Erythroblast (primary cell): ENCODE results near the gene CCDC158.

ENCODE experiments used
- DNase-seq, 2 experiments: peaks; one replicate each; lab custom pipeline; 2025; lab: John Stamatoyannopoulos, UW
- GATA1 ChIP-seq: IDR thresholded peaks from 2 replicates; pipeline ENCODE4 v1.6.1; 2011; ENCODE audit warnings: low read depth, mild to moderate bottlenecking, control low read depth, low read length, moderate library complexity
- POLR2A ChIP-seq: IDR thresholded peaks from 2 replicates; pipeline ENCODE4 v1.6.1; 2011; ENCODE audit warnings: mild to moderate bottlenecking, low read length

Gene CCDC158

DNA sequence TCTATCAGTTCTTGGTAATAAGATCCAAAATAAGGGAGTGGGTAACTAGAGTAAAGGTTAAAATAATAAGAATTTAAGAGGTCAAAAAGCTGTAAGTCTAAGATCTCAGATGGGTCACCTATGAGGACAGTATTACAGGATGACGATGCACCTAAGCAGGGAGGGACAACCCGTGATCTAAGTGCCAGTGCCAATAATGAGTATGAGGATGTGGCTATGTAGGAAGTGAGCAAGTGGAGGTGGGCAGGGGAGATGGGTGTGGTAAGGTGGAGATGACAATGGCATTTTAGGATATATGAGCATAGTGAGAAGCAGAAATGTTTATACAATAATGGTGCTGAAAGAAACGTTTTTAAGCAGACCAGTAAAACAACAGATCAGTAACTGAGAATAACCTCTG is 19.3 kb downstream of the CCDC158 start:
- TF ChIP-seq POLR2A (no peak), GATA1 (no peak)
- DNase-seq: no peak

DNA sequence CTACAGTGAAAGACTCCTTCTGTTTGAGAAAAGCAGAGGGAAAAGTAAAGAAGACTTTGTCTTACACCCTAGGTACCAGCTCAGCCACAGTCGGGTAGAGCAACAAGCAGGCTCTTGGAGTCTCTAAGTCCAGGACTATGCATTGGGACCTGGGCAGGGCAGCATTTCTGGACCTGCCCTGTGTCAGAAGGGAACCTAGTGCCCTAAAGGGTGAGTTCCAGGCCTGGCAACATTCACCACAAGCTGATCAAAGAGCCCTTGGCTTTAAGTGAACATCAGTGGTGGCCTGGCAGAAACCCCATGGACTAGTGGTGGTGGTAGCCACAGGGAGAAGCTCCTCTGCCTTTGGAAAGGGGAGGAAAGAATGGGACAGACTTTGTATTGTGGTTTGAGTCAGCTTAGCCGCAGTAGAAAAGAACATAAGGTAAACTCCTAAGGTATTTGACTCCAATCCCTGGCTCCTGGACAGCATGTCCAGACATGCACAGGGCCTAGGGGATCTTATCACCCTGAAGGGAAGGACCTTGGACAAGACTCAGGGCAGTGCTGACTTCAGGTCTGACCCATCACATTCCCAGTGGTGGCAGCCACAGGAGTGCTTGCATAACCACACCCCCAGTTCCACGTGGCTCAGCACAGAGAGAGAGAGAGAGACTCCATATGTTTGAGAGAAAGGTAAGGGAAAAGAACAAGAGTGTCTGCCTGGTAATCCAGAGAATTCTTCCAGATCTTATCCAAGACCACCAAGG is 32.6 kb downstream of the CCDC158 start:
- no peak for DNase-seq
- TF ChIP-seq GATA1 (no peak), POLR2A (no peak)

DNA sequence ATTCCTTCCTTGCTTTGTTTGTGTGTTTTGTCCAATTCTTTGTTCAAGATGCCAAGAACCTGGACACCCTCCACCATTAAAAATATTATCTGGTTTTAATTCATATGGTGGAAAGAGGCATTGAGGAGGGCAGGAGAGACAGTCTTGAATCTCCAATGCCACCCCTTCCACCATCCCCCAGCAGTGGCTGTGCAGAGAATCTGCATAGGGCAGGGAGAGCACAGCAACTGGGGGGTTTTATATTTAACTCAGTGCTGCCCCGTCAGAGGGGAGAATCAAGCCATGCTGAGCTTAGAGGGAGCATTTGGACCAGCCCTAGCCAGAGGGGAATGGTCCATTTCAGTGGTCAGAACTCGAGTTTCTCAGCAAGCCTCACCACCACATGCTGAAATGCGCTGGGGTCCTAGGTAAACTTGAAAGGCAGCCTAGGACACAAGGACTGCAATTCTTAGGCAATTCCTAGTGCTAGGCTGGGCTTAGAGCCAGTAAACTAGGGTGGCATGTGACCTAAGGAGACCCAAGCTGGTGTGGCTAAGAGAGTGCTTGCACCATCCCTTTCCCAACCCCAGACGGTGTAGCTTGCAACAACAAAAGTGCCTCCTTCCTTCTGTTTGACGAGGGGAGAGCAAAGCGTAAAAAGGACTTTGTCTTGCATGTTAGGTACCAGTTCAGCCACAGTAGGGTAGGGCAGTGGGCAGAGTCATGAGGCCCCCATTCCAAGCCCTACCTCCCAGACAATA is 34.2 kb downstream of the CCDC158 start:
- TF ChIP-seq GATA1: no peak
- TF ChIP-seq POLR2A: no peak
- DNase-seq: no peak

DNA sequence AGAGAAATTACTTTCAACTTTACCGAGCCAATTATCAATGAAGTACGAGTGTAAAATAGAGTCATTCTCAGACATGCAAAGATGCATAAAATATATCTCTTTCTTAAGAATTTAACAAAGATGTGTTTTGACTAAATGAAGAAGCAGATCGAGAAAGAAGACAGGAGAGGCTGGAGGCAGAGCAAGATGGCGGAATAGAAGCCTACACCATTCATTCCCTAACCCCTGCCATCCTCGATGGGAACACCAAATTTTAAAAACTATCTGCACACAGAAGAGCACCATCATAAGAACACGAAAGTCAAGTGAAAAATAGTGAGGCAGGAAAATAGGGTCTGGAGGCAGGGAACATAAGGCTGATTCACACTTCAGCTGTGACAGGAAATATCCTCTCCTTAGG is 35.0 kb downstream of the CCDC158 start:
- TF ChIP-seq POLR2A (no peak), GATA1 (no peak)
- DNase-seq: no peak

DNA sequence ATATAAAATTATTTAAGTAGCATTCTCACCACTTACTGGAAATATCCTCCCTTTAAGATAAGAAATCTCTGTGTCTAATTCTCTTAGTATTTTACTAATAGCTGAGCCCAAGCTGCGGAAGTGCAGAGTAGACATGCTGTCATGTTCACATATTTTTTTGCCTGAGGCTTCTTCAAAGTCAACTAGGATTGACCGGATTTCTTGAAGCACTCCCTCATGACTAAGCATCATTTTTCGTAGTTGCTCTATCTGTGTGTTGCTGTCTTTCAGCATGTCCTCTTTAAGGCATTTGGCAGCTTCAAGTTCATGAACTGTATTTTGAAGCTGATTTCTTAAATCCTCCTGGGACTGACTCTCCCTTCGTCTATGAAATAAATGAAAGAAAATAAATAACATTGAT is 36.9 kb downstream of the CCDC158 start:
- no peak for DNase-seq
- TF ChIP-seq POLR2A (no peak), GATA1 (no peak)

DNA sequence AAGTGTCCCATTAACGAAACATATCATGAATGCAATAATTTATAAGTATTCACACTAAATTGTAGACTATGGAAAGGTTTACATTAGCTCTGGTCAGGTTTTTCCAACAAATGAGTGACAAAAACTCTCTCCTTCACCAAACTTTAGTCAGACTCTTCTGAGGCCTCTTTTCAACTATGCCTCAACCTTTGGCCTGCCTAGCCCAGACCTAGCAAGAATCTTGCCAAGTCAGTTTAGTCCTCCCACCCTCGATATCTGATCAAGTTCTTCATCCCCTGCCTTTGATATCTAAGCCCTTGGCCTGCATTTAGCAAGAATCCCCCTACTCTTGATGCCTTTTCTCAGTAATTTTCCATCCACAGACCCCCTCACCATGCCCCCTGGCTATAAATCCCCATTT is 37.9 kb downstream of the CCDC158 start:
- TF ChIP-seq POLR2A (no peak), GATA1 (no peak)
- DNase-seq: no peak

DNA sequence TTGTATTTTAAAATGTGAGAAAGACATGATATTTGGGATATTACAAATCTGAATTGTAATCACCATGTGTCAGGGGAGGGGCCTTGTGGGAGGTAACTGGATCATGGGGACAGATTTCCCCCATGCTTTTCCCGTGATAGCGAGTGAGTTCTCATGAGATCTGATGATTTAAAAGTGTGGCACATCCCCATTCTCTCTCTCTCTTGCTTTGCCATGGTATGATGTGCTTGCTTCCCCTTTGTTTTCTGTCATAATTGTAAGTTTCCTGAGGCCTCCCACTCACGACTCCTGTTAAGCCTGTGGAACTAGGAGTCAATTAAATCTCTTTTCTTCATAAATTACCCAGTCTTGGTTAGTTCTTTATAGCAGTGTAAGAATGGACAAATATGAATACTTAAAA is 39.0 kb downstream of the CCDC158 start:
- no peak for DNase-seq
- TF ChIP-seq POLR2A (no peak), GATA1 (no peak)

DNA sequence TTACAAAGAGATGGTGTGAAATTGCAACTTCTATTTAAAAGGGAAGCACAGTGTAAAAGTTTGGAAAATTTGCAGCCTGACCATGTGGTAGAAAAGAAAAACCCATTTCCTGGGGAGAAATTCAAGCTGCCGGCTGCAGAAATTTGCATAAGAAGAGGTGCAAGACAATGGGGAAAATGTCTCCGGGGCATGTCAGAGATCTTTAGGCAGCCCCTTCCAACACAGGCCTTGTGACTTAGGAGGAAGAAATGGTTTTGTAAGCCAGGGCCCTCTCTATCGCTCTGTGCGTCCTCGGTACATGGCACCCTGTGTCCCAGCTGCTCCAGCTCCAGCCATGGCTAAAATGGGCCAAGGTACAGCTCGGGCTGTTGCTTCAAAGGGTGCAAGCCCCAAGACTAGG is 40.4 kb downstream of the CCDC158 start:
- DNase-seq: no peak
- TF ChIP-seq POLR2A: no peak
- TF ChIP-seq GATA1: no peak

DNA sequence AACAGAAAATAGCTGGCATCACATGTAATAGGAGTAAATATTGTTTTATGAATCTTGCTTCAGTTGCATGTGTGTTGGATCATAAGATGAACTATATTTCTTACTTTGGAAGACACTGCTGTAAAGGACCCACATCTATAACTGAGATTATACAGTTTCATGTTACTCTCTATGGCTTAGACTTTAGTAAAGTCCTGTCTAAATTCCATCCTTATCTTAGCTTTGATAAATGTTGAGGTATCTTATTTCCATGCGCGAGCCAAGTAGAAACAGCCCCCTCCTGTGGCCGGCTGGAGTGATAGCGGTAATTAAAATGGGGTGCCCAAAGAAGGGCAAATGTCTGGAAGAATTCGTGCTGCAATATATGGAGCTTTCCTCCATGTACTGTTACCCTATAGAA is 43.0 kb downstream of the CCDC158 start:
- TF ChIP-seq GATA1: no peak
- no peak for TF ChIP-seq POLR2A
- DNase-seq: peak; percentile 47 to 58

DNA sequence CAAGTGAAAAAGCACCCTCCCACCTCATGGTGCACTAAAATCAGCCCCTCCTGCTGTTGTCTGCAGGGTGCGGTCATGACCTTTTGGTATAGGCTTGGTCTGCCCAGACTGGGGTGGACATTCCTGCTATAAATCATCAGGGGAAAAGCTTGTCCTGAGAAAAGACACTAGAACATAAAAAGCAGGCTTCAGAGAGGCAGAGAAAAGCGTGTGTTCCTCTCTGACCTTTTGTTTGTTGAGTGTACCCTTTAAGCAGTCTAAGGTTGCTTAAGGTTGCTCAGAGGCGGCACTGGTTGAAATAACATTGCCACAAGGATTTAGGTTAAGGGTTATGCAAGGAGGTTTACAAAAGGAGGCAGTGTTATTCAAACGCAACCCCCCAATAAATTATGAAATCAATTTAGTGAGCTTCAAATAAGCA is 43.5 kb downstream of the CCDC158 start:
- no peak for DNase-seq
- TF ChIP-seq POLR2A: no peak
- TF ChIP-seq GATA1: no peak

DNA sequence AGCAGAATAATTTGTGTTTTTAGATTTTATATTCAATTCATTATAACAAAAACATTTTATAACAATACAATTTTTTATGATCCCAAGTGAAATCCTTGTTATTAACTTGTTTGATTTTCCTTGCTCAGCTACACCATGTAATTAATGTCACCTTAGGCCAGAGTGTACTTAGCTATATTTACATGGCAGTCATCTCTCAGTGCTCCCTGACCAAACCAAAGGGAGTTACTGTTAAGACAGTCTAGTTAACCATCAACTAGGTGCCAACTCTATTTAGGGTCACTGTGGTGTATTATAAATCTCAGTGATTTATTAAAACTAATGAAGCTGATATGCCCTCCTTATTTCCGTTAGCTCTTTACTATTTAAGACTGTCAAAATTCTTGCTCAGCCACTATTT is 44.4 kb downstream of the CCDC158 start:
- no peak for TF ChIP-seq POLR2A
- no peak for DNase-seq

DNA sequence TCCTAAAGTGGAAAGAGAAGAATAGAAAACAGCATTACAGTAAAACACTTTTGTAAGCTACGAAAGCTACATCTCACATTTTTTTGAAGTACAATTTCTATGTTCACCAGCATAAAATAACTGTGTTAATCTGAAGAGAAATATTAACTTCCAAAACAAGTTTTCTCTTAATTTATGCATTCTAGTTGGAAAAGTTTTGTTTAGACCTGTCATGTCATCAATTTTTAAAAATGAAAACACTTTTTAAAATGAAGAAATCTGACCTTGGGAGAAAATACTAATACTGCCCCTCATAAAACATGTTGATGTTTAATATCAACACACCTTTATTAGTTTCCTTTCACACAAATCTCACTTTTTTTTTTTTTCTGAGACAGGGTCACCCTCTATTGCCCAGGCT is 45.2 kb downstream of the CCDC158 start:
- DNase-seq: no peak
- TF ChIP-seq POLR2A: no peak
- no peak for TF ChIP-seq GATA1

DNA sequence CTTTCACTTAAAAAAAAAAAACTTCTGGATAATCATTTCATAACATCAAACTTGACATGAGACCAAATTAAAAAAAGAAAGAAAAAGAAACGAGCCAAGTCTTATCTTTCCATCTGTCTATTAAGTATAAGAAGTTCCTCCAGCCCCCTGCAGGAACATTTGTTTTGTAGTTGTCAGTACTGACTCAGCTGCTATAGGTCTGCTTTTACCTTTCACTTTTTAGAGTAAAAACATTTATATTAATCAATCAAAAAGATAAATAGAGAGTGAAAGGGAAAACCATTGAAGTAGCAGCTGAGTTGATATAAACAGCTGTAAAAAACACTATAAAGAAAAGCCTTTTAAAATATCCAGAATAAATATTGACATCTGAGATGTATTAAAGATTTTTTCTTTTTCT is 46.1 kb downstream of the CCDC158 start:
- DNase-seq: no peak
- TF ChIP-seq GATA1: no peak
- TF ChIP-seq POLR2A: no peak

DNA sequence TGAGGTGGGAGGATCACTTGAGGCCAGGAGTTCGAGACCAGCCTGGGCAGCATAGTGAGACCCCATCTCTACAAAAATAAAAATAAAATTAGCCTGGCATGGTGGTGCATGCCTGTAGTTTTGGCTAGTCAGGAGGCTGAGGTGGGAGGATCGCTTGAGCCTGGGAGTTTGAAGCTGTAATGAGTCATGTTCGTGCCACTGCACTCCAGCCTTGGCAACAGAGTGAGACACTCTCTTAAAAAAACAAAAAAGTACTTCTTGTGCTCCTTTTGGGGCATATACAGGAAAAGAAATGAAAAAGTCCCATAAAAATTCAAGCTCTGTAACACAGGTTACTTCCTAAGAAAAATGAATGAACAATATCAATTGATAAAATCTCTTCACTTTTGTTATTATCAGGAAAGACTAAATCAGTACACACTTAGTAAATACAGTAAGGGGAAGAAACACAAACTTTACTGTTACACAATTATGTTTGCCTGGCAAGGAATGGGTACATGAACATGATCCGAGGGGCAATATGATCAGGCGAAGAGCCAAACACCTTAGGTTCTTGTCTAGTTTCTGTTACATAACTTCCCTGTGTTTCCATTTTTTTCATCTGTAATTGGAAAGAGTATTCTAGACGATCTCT is 46.9 kb downstream of the CCDC158 start:
- no peak for DNase-seq
- no peak for TF ChIP-seq POLR2A
- no peak for TF ChIP-seq GATA1
